ENCODE measurements around the gene ITGB3.

Gene ITGB3

GRCh38 chr17:47290870-47291241 lies 37.2 kb downstream of the ITGB3 start:
- TF ChIP-seq USF1 (IDR thresholded peaks at IDR 0.05): no peak
- TF ChIP-seq TAF1 (IDR thresholded peaks at IDR 0.05; ENCODE audit: low read depth): no peak

GRCh38 chr17:47291242-47291873 lies 37.7 kb downstream of the ITGB3 start:
- peak; percentile 67 for TF ChIP-seq CEBPB (IDR thresholded peaks at IDR 0.05)
- no peak for TF ChIP-seq TCF12 (IDR thresholded peaks at IDR 0.05; ENCODE audit: low read depth)

- TF ChIP-seq EGR1 (IDR thresholded peaks at IDR 0.05) (no peak), EP300 (IDR thresholded peaks at IDR 0.05; ENCODE audit: borderline replicate concordance) (no peak)
Observed at GRCh38 chr17:47292206-47292605, 38.6 kb downstream of the ITGB3 start.

DNA sequence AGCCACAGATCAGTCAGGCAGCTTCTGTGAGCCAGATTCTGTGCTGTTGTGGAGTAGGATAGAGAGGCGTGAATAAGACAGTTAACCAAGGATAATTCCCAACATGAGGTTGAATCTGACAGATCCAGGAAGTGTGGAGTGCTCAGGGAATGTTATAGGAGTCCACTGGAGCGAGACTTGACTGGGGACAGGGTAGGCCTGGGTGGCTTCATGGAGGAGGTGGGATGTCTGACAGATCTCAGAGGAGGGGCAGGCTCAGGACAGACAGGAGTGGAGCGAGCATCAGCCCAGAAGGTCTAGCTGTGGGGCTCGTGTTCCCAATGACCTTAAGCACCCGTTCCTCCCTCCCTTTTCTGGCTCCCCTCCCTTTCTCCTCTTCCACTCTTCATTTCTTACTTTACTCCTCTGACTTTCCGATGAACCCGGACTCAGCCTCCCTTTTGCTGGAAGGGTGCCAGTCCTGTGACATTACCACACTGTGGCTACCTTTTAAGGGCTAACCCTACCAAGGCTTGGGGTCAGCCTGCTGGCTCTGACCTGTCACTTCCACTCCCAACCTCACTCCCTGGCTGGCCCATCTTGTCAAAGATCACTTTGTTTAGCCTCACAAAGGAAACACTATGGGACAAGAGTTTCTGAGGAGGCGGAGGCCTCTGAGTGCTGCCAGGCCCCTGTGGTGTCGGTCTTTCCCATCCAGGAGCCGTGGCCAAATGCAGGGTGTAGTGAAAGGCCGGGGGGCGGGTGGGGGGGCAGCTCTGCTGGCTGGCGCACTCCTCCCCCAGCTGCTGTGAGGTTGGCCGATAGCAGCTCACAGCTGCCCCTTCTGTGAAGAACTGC lies 41.6 kb downstream of the ITGB3 start:
- no peak for TF ChIP-seq NFIC (IDR thresholded peaks at IDR 0.05)
- TF ChIP-seq, protein P1, sequence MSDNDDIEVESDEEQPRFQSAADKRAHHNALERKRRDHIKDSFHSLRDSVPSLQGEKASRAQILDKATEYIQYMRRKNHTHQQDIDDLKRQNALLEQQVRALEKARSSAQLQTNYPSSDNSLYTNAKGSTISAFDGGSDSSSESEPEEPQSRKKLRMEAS (IDR thresholded peaks at IDR 0.05): no peak
- no peak for TF ChIP-seq REST (IDR thresholded peaks at IDR 0.05; ENCODE audit: low read depth)
- TF ChIP-seq YY1 (IDR thresholded peaks at IDR 0.05; ENCODE audit: low read depth): no peak
- TF ChIP-seq EP300 (IDR thresholded peaks at IDR 0.05; ENCODE audit: borderline replicate concordance): no peak
- no peak for TF ChIP-seq EGR1 (IDR thresholded peaks at IDR 0.05)
- no peak for TF ChIP-seq FOXM1 (IDR thresholded peaks at IDR 0.05; ENCODE audit: borderline replicate concordance, low read depth)
- no peak for TF ChIP-seq TAF1 (IDR thresholded peaks at IDR 0.05; ENCODE audit: low read depth)
- no peak for TF ChIP-seq TEAD4 (IDR thresholded peaks at IDR 0.05)
- TF ChIP-seq USF1 (IDR thresholded peaks at IDR 0.05): no peak
- no peak for TF ChIP-seq TCF12 (IDR thresholded peaks at IDR 0.05; ENCODE audit: low read depth)
- TF ChIP-seq CREB1 (IDR thresholded peaks at IDR 0.05; ENCODE audit: low read depth): no peak
- no peak for TF ChIP-seq RAD21 (IDR thresholded peaks at IDR 0.05; ENCODE audit: low read depth)
- TF ChIP-seq ZBTB7A (IDR thresholded peaks at IDR 0.05; ENCODE audit: low read depth): no peak

DNA sequence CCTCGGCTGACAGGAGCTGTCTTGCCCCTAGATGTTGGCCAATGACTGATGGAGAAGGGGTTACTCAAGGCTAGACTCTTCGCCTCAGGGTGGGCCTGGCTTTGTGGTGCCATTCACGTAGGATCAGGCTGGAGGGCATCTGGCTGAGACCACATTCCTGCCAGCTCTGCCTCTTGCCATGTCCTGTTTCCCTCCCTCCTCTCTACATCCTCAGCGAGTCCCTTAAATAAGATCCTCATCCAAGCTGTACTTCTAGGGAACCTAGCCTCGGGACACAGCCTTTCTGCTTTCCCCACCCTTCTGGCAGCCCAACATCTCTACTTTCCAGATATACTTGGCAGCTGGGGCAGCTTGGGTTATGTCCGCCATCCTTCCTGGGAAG lies 42.2 kb downstream of the ITGB3 start:
- no peak for TF ChIP-seq TCF12 (IDR thresholded peaks at IDR 0.05; ENCODE audit: low read depth)
- TF ChIP-seq YY1 (IDR thresholded peaks at IDR 0.05; ENCODE audit: low read depth): no peak
- TF ChIP-seq TEAD4 (IDR thresholded peaks at IDR 0.05): no peak
- no peak for TF ChIP-seq RAD21 (IDR thresholded peaks at IDR 0.05; ENCODE audit: low read depth)
- no peak for TF ChIP-seq FOXM1 (IDR thresholded peaks at IDR 0.05; ENCODE audit: borderline replicate concordance, low read depth)
- TF ChIP-seq EGR1 (IDR thresholded peaks at IDR 0.05): no peak
- TF ChIP-seq USF1 (IDR thresholded peaks at IDR 0.05): no peak
- no peak for TF ChIP-seq REST (IDR thresholded peaks at IDR 0.05; ENCODE audit: low read depth)
- TF ChIP-seq EP300 (IDR thresholded peaks at IDR 0.05; ENCODE audit: borderline replicate concordance): no peak
- TF ChIP-seq TAF1 (IDR thresholded peaks at IDR 0.05; ENCODE audit: low read depth): no peak
- no peak for TF ChIP-seq CEBPB (IDR thresholded peaks at IDR 0.05)

GRCh38 chr17:47297661-47298400 lies 44.2 kb downstream of the ITGB3 start:
- TF ChIP-seq FOXM1 (IDR thresholded peaks at IDR 0.05; ENCODE audit: borderline replicate concordance, low read depth) (no peak), REST (IDR thresholded peaks at IDR 0.05; ENCODE audit: low read depth) (no peak), TAF1 (IDR thresholded peaks at IDR 0.05; ENCODE audit: low read depth) (no peak), YY1 (IDR thresholded peaks at IDR 0.05; ENCODE audit: low read depth) (no peak), EP300 (IDR thresholded peaks at IDR 0.05; ENCODE audit: borderline replicate concordance) (no peak), ZBTB7A (IDR thresholded peaks at IDR 0.05; ENCODE audit: low read depth) (no peak)
- TF ChIP-seq, protein P1 (IDR thresholded peaks at IDR 0.05): no peak
